Ovary (tissue), 9 donors: Measurements from ENCODE around the gene BRD7. TPM values are rescaled to one million over a fixed set of nuclear protein-coding genes. Genes with fewer than 3 reads are reported as not detected.

Source experiments
- DNase-seq, 5 donors: peaks; one replicate each; pipeline ENCODE4 v3.0.0-alpha.2; 2019 to 2020
- H3K27ac ChIP-seq, 2 donors: fragments of 200-600 bp; one replicate each; pipeline versions ENCODE4 v1.5.1 to v1.8.0; 2019 to 2022
- H3K27me3 ChIP-seq: fragments of 200-600 bp; one replicate; pipeline ENCODE4 v1.8.0; 2022
- H3K36me3 ChIP-seq: fragments of 200-600 bp; sonication (generic); one replicate; pipeline ENCODE4 v1.5.1; 2019
- H3K4me1 ChIP-seq: one replicate; pipeline ENCODE4 v1.8.1; 2013; ENCODE audit warnings: mild to moderate bottlenecking, moderate library complexity; ENCODE audit not compliant: insufficient read depth
- H3K4me3 ChIP-seq: fragments of 200-600 bp; sonication (generic); one replicate; pipeline ENCODE4 v1.5.1; 2017
- H3K9me3 ChIP-seq, 2 donors: fragments of 200-600 bp in 1 of 2; sonication (generic) in 1 of 2; one replicate each; pipeline versions ENCODE4 v1.5.1 to v1.8.1; 2013 to 2019; ENCODE audit warnings: mild to moderate bottlenecking in 1 of 2, moderate library complexity in 1 of 2
- EP300 ChIP-seq: sonication (generic); formaldehyde crosslinking; IDR thresholded peaks from one replicate; pipeline ENCODE4 v1.6.1; 2017; ENCODE audit warnings: antibody characterized with exemption
- POLR2A ChIP-seq: fragments of 450-650 bp; IDR thresholded peaks from one replicate; pipeline ENCODE4 v1.6.1; 2017; ENCODE audit warnings: antibody characterized with exemption, mild to moderate bottlenecking, moderate library complexity
- WGBS, 3 donors: extraction: QIAGEN DNeasy Blood & Tissue Kit in 1 of 3; methylation state at CpG; one replicate each; pipeline versions ENCODE4 v1.1.5 to v1.1.7; 2013 to 2017; 5-methylcytosine and 5-hydroxymethylcytosine counted together
- intact Hi-C, 4 donors: fragments of 100-400 bp; cut with DNase I; formaldehyde crosslinking; loops; one replicate each; pipeline versions ENCODE4 v1.11.0 to v1.15.1; 2022 to 2023
- polyA plus RNA-seq, 2 donors: library from polyadenylated mRNA; stranded (reverse); fragments of 200-250 nt in 1 of 2; fragments of 350-450 nt in 1 of 2; fragmentation: Illumina TruSeq in 1 of 2; extraction: RNeasy Lipid Tissue Mini Kit (QIAGEN cat#74804) in 1 of 2; gene quantifications; one replicate each; pipeline ENCODE4 v1.2.3, GENCODE V29; 2013 to 2014
- total RNA-seq, 7 donors: library from RNA; depleted of rRNA in 2 of 7; stranded (reverse); fragments of >200 nt in 2 of 7; fragmentation: NEBNext Ultra II Directional in 3 of 7; extraction: Animal tissue kit (Norgen Biotek cat#: 25700) in 3 of 7; gene quantifications; one replicate each; pipeline versions ENCODE4 v1.1.0 to v1.2.4, GENCODE V29; 2016 to 2023
- TF ChIP-seq, protein P1 (sequence below), 3 donors: fragments of 450-650 bp in 2 of 3; fragments of 200-600 bp in 1 of 3; IDR thresholded peaks; one replicate each; pipeline versions ENCODE4 v1.5.1 to v1.8.0; 2016 to 2022; ENCODE audit warnings: antibody characterized with exemption in 3 of 3, mild to moderate bottlenecking in 1 of 3
- donor health status: DM: no; HTN: no; CAD: no; lungs with moderate emphysema.
- donor health status: DM: no; HTN: no; CAD: no.
- donor health status: Bipolar disorder and iron deficiency.
- donor health status: DM: yes; HTN: yes; CAD: no.
- donor health status: DM: no; HTN: no; CAD: no.
- donor health status: DM: yes; HTN: yes; CAD: no.

The BRD7 gene
- total and polyA plus RNA-seq, 9 donors = 30.0 to 75.1 (median 53.5) TPM

GRCh38 chr16:50305441-50306061 is 63.2 kb downstream of the BRD7 start:
- no peaks in the 10 kb centered on the region for H3K9me3 ChIP-seq
- intact Hi-C loops = no loop called here

GRCh38 chr16:50304467-50305440 is 64.0 kb downstream of the BRD7 start:
- intact Hi-C loops = no loop called here
- Histone ChIP-seq H3K9me3 (no peaks in the 10 kb centered on the region), H3K4me1 (peaks cover 22% of the 10 kb centered on the region), H3K27ac (peak overlapping the region in 1 of 2 donors; percentile 31), H3K4me3 (no peak overlapping the region), H3K27me3 (no peaks in the 10 kb centered on the region), H3K36me3 (no peaks in the 10 kb centered on the region)
- 90 to 93% (median 92%) methylated on average over 25 of the region's 25 CpGs for WGBS, 3 donors
- TF ChIP-seq EP300 (no peak), POLR2A (no peak)
- TF ChIP-seq, protein P1, sequence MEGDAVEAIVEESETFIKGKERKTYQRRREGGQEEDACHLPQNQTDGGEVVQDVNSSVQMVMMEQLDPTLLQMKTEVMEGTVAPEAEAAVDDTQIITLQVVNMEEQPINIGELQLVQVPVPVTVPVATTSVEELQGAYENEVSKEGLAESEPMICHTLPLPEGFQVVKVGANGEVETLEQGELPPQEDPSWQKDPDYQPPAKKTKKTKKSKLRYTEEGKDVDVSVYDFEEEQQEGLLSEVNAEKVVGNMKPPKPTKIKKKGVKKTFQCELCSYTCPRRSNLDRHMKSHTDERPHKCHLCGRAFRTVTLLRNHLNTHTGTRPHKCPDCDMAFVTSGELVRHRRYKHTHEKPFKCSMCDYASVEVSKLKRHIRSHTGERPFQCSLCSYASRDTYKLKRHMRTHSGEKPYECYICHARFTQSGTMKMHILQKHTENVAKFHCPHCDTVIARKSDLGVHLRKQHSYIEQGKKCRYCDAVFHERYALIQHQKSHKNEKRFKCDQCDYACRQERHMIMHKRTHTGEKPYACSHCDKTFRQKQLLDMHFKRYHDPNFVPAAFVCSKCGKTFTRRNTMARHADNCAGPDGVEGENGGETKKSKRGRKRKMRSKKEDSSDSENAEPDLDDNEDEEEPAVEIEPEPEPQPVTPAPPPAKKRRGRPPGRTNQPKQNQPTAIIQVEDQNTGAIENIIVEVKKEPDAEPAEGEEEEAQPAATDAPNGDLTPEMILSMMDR (IDR thresholded peaks at IDR 0.05) = no peak
- DNase-seq = peak in 3 of 5 donors; percentile 26 to 28 (median 26)

More at GRCh38 chr16:50305441-50306061, 63.2 kb downstream of the BRD7 start:
- Histone ChIP-seq H3K27ac (no peak overlapping the region), H3K36me3 (no peaks in the 10 kb centered on the region), H3K4me3 (no peak overlapping the region), H3K4me1 (peaks cover 29% of the 10 kb centered on the region), H3K27me3 (no peaks in the 10 kb centered on the region)
- TF ChIP-seq EP300 (no peak), POLR2A (no peak)
- TF ChIP-seq, protein P1 (IDR thresholded peaks at IDR 0.05) = no peak
- peak in 4 of 5 donors; percentile 18 to 39 (median 24) for DNase-seq
- WGBS, 3 donors = 85 to 94% (median 91%) methylated on average over 21 of the region's 21 CpGs

GRCh38 chr16:50303605-50304466 is 65.0 kb downstream of the BRD7 start:
- Histone ChIP-seq H3K27me3 (no peaks in the 10 kb centered on the region), H3K4me3 (no peak overlapping the region), H3K9me3 (no peaks in the 10 kb centered on the region), H3K27ac (peak overlapping the region in 1 of 2 donors; percentile 31), H3K4me1 (peaks cover 13% of the 10 kb centered on the region), H3K36me3 (no peaks in the 10 kb centered on the region)
- intact Hi-C loops = no loop called here
- peak in 4 of 5 donors; percentile 51 to 67 (median 56) for DNase-seq
- TF ChIP-seq, protein P1 (IDR thresholded peaks at IDR 0.05) = no peak
- TF ChIP-seq EP300 (no peak), POLR2A (no peak)
- WGBS, 3 donors = 60 to 79% (median 62%) methylated on average over 30 to 33 of the region's 33 CpGs
